Peyer's patch (tissue), 4 donors: ENCODE measurements around the gene EPB41L5. TPM values are rescaled to one million over a fixed set of nuclear protein-coding genes. Genes with fewer than 3 reads are reported as not detected.
"Not testable (repeated sequence)": the region's sequence is repeated elsewhere in the genome, so short reads cannot be mapped to it uniquely, and the experiment has no call there.

Experiments
- DNase-seq, 3 donors: peaks; one replicate each; pipeline ENCODE4 v3.0.0-alpha.2; 2017 to 2019
- H3K27ac ChIP-seq, 4 donors: fragments of 200-600 bp; sonication (generic); one replicate each; pipeline ENCODE4 v1.5.1; 2016 to 2019
- H3K27me3 ChIP-seq, 2 donors: fragments of 200-600 bp; sonication (generic); one replicate each; pipeline ENCODE4 v1.5.1; 2019
- H3K36me3 ChIP-seq, 3 donors: fragments of 200-600 bp; sonication (generic); one replicate each; pipeline ENCODE4 v1.5.1; 2016 to 2019
- H3K4me1 ChIP-seq, 4 donors: fragments of 200-600 bp; sonication (generic); one replicate each; pipeline ENCODE4 v1.5.1; 2016 to 2019
- H3K4me3 ChIP-seq, 4 donors: fragments of 200-600 bp; sonication (generic); 1 replicate in 3 of 4; 2 replicates in 1 of 4; pipeline ENCODE4 v1.5.1; 2016 to 2019; ENCODE audit warnings: mild to moderate bottlenecking in 1 of 4
- H3K9me3 ChIP-seq, 4 donors: fragments of 200-600 bp; sonication (generic); one replicate each; pipeline ENCODE4 v1.5.1; 2016 to 2019; ENCODE audit warnings: mild to moderate bottlenecking in 1 of 4
- CTCF ChIP-seq, 6 experiments: fragments of 450-650 bp in 4 of 6; fragments of 200-600 bp in 2 of 6; sonication (generic) in 1 of 6; IDR thresholded peaks; one replicate each; pipeline ENCODE4 v1.5.1; 2017 to 2019; ENCODE audit warnings: antibody characterized with exemption in 6 of 6, mild to moderate bottlenecking in 3 of 6, moderate library complexity in 1 of 6
- POLR2A ChIP-seq, 2 donors: fragments of 450-650 bp; IDR thresholded peaks; one replicate each; pipeline ENCODE4 v1.5.1; 2017; ENCODE audit warnings: antibody characterized with exemption in 2 of 2, mild to moderate bottlenecking in 2 of 2, moderate library complexity in 2 of 2
- total RNA-seq, 4 donors: library from RNA; depleted of rRNA; stranded (reverse); fragments of >200 nt; gene quantifications; one replicate each; pipeline ENCODE4 v1.1.0, GENCODE V29; 2016

The EPB41L5 gene
- total RNA-seq, 4 donors from 2014 or later, result 21.5 to 52.9 (median 41.4) TPM

GRCh38 chr2:120066800-120067547, 54.1 kb downstream of the EPB41L5 start:
- DNase-seq, result no peak
- Histone ChIP-seq H3K4me1 (no peaks in the 10 kb centered on the region), H3K27ac (no peak overlapping the region), H3K36me3 (no peaks in the 10 kb centered on the region), H3K4me3 (no peak overlapping the region), H3K27me3 (no peaks in the 10 kb centered on the region), H3K9me3 (no peaks in the 10 kb centered on the region)
- no peak for TF ChIP-seq CTCF (IDR thresholded peaks at IDR 0.05)
- TF ChIP-seq POLR2A (IDR thresholded peaks at IDR 0.05), result no peak

GRCh38 chr2:120068040-120068658, 55.3 kb downstream of the EPB41L5 start:
- not testable (repeated sequence) for H3K4me1 ChIP-seq, H3K4me3 ChIP-seq, H3K9me3 ChIP-seq, DNase-seq, H3K36me3 ChIP-seq, H3K27me3 ChIP-seq, H3K27ac ChIP-seq

GRCh38 chr2:120075545-120075944, 62.7 kb downstream of the EPB41L5 start:
- H3K9me3 ChIP-seq, result no peaks in the 10 kb centered on the region
- no peak overlapping the region for H3K27ac ChIP-seq
- TF ChIP-seq POLR2A (IDR thresholded peaks at IDR 0.05), result no peak
- TF ChIP-seq CTCF (IDR thresholded peaks at IDR 0.05), result no peak

GRCh38 chr2:120077896-120078295, 65.0 kb downstream of the EPB41L5 start:
- peaks cover 0 to 10% (median 0%) of the 10 kb centered on the region in 3 donors for H3K36me3 ChIP-seq
- H3K27ac ChIP-seq, result no peak overlapping the region
- no peaks in the 10 kb centered on the region for H3K4me1 ChIP-seq
- TF ChIP-seq CTCF (IDR thresholded peaks at IDR 0.05) (no peak), POLR2A (IDR thresholded peaks at IDR 0.05) (no peak)
- H3K9me3 ChIP-seq, result no peaks in the 10 kb centered on the region
- DNase-seq, result no peak
- no peaks in the 10 kb centered on the region for H3K27me3 ChIP-seq
- H3K4me3 ChIP-seq, result no peak overlapping the region

More at GRCh38 chr2:120075545-120075944, 62.7 kb downstream of the EPB41L5 start:
- no peaks in the 10 kb centered on the region for H3K4me1 ChIP-seq
- H3K27me3 ChIP-seq, result no peaks in the 10 kb centered on the region
- H3K36me3 ChIP-seq, result peaks cover 0 to 10% (median 0%) of the 10 kb centered on the region in 3 donors
- no peak for DNase-seq
- no peak overlapping the region for H3K4me3 ChIP-seq

- Histone ChIP-seq H3K36me3 (peaks cover 0 to 10% (median 0%) of the 10 kb centered on the region in 3 donors), H3K4me1 (no peaks in the 10 kb centered on the region), H3K27ac (no peak overlapping the region), H3K4me3 (no peak overlapping the region), H3K9me3 (no peaks in the 10 kb centered on the region), H3K27me3 (no peaks in the 10 kb centered on the region)
- TF ChIP-seq CTCF (IDR thresholded peaks at IDR 0.05), result no peak
- no peak for TF ChIP-seq POLR2A (IDR thresholded peaks at IDR 0.05)
- no peak for DNase-seq
Observed at GRCh38 chr2:120079647-120080046, 66.8 kb downstream of the EPB41L5 start.

- Histone ChIP-seq H3K27ac (no peak overlapping the region), H3K9me3 (no peaks in the 10 kb centered on the region), H3K36me3 (no peaks in the 10 kb centered on the region), H3K27me3 (no peaks in the 10 kb centered on the region), H3K4me3 (no peak overlapping the region), H3K4me1 (no peaks in the 10 kb centered on the region)
- TF ChIP-seq POLR2A (IDR thresholded peaks at IDR 0.05), result no peak
- TF ChIP-seq CTCF (IDR thresholded peaks at IDR 0.05), result no peak
- no peak for DNase-seq
Observed at GRCh38 chr2:120091436-120091835, 78.6 kb downstream of the EPB41L5 start.
